ENCODE data around the gene TMEM81. TPM values are rescaled to one million over a fixed set of nuclear protein-coding genes. Genes with fewer than 3 reads are reported as not detected.

TMEM81 gene
- total RNA-seq, 1 experiment from 2014 or later = 5.4 TPM

- Histone ChIP-seq H2AFZ (no peak overlapping the region), H3K27me3 (ENCODE audit: insufficient read depth, low read depth) (peaks cover 97% of the 10 kb centered on the region), H3K36me3 (ENCODE audit: low read depth) (no peaks in the 10 kb centered on the region), H3K4me3 (no peak overlapping the region), H3K4me1 (replicated peaks; ENCODE audit: insufficient read depth) (no peaks in the 10 kb centered on the region), H3K9me3 (ENCODE audit: insufficient read depth, low read depth) (no peaks in the 10 kb centered on the region), H3K79me2 (ENCODE audit: low read depth) (no peaks in the 10 kb centered on the region), H3K27ac (no peak overlapping the region), H4K20me1 (ENCODE audit: insufficient read depth) (no peaks in the 10 kb centered on the region), H3K9me2 (ENCODE audit: insufficient read depth) (no peaks in the 10 kb centered on the region), H3F3A (ENCODE audit: insufficient read depth, low read depth) (no peaks in the 10 kb centered on the region), H3K4me2 (no peak overlapping the region)
- ChIA-PET CTCF (no interaction called here), POLR2A (ENCODE audit: unreplicated experiment) (no interaction called here)
- TF ChIP-seq EZH2 (IDR thresholded peaks at IDR 0.05; ENCODE audit: low read depth) (no peak), CTCF (conservative IDR thresholded peaks at IDR 0.05) (no peak)
- no peak for DNase-seq
- no TSS peak for BruUV-seq (replicated peaks)
- intact Hi-C loops (cut with micrococcal nuclease; ENCODE audit: unreplicated experiment) = no loop called here
Measured at GRCh38 chr1:205054013-205054412, 30.2 kb downstream of the TMEM81 start.

DNA sequence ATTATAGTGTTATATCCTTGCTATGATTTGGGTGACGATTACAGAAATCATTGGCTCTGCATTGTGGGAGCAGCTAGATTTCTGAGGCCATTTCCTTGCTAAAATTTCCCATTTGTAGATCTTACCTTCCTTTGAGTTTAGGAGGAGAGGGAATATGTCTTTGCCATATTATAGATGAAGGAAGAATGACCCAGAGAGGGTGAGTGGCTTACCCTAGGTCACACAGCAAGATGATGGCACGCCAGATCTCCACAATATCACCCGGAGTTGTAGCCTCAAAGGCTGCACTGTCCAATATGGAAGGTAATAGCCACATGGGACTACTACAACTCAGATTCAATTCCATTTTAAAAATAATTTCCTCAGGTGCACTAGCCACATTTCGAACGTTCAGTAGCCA, 31.0 kb downstream of the TMEM81 start:
- no peaks in the 10 kb centered on the region for H3K9me2 ChIP-seq (ENCODE audit: insufficient read depth)
- POLR2A ChIA-PET (ENCODE audit: unreplicated experiment) = no interaction called here
- no TSS peak for BruUV-seq (replicated peaks)
- intact Hi-C loops (cut with micrococcal nuclease; ENCODE audit: unreplicated experiment) = no loop called here
- no peak for DNase-seq
- H3K4me1 ChIP-seq (replicated peaks; ENCODE audit: insufficient read depth) = no peaks in the 10 kb centered on the region
- CTCF ChIA-PET = interaction anchor here (1.0 kb wide), 1 partner anchor 8 kb away, joined by 3 read pairs; no protein-coding TSS in a partner anchor
- no peaks in the 10 kb centered on the region for H3F3A ChIP-seq (ENCODE audit: insufficient read depth, low read depth)
- no peaks in the 10 kb centered on the region for H3K9me3 ChIP-seq (ENCODE audit: insufficient read depth, low read depth)
- H4K20me1 ChIP-seq (ENCODE audit: insufficient read depth) = no peaks in the 10 kb centered on the region
- H3K4me2 ChIP-seq = no peak overlapping the region
- H3K36me3 ChIP-seq (ENCODE audit: low read depth) = no peaks in the 10 kb centered on the region
- H3K27ac ChIP-seq = no peak overlapping the region
- no peaks in the 10 kb centered on the region for H3K79me2 ChIP-seq (ENCODE audit: low read depth)
- no peak overlapping the region for H3K4me3 ChIP-seq
- H3K27me3 ChIP-seq (ENCODE audit: insufficient read depth, low read depth) = peaks cover 97% of the 10 kb centered on the region
- H2AFZ ChIP-seq = no peak overlapping the region
- no peak for TF ChIP-seq EZH2 (IDR thresholded peaks at IDR 0.05; ENCODE audit: low read depth)
- TF ChIP-seq CTCF (conservative IDR thresholded peaks at IDR 0.05) = no peak

GRCh38 chr1:205052690-205053089, 31.6 kb downstream of the TMEM81 start:
- BruUV-seq (replicated peaks) = no TSS peak
- Histone ChIP-seq H3K9me2 (ENCODE audit: insufficient read depth) (no peaks in the 10 kb centered on the region), H3K9me3 (ENCODE audit: insufficient read depth, low read depth) (no peaks in the 10 kb centered on the region), H3K4me2 (no peak overlapping the region), H2AFZ (no peak overlapping the region), H3K27me3 (ENCODE audit: insufficient read depth, low read depth) (peaks cover 97% of the 10 kb centered on the region), H4K20me1 (ENCODE audit: insufficient read depth) (no peaks in the 10 kb centered on the region), H3F3A (ENCODE audit: insufficient read depth, low read depth) (no peaks in the 10 kb centered on the region), H3K4me3 (no peak overlapping the region), H3K27ac (no peak overlapping the region), H3K36me3 (ENCODE audit: low read depth) (no peaks in the 10 kb centered on the region), H3K4me1 (replicated peaks; ENCODE audit: insufficient read depth) (no peaks in the 10 kb centered on the region), H3K79me2 (ENCODE audit: low read depth) (no peaks in the 10 kb centered on the region)
- POLR2A ChIA-PET (ENCODE audit: unreplicated experiment) = no interaction called here
- TF ChIP-seq CTCF (conservative IDR thresholded peaks at IDR 0.05) = no peak
- TF ChIP-seq EZH2 (IDR thresholded peaks at IDR 0.05; ENCODE audit: low read depth) = no peak
- intact Hi-C loops (cut with micrococcal nuclease; ENCODE audit: unreplicated experiment) = no loop called here
- DNase-seq = no peak
- CTCF ChIA-PET = interaction anchor here (1.0 kb wide), 1 partner anchor 9 kb away, joined by 3 read pairs; no protein-coding TSS in a partner anchor

All from PC-9 (cell line).